ENCODE data around the gene FRMD7.
"Not testable (repeated sequence)": the region's sequence is repeated elsewhere in the genome, so short reads cannot be mapped to it uniquely, and the experiment has no call there.

The FRMD7 gene

DNA sequence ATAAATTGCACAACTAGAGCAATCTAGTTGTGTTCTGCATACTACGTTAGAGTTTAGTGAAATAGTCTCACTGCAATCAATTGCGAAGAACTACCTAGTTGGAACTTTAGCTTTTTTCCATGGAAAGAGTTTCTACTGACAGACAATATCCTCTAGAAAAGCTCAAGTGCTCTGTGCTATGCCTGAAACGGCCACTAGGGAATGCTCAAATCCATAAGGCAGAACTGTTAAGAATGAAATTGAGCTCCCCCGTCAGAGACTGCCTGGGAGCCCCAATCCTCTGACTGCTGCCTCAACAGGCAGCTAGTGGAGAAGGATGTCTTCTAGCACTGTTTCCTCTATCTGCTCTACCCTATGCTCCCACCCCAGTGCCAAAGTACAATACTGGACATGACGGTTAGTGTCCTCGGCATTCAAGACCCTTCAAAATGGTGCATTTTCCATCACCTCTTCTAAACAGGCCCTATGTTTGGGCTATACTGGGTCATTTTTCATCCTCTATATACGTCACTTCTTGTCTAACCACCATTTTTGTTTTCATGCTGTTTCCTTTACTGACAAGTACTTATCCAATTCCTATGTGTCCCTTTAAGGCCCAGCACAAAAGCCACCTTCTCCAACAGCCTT, 35.3 kb downstream of the FRMD7 start:
- DNase-seq, result no peak

DNA sequence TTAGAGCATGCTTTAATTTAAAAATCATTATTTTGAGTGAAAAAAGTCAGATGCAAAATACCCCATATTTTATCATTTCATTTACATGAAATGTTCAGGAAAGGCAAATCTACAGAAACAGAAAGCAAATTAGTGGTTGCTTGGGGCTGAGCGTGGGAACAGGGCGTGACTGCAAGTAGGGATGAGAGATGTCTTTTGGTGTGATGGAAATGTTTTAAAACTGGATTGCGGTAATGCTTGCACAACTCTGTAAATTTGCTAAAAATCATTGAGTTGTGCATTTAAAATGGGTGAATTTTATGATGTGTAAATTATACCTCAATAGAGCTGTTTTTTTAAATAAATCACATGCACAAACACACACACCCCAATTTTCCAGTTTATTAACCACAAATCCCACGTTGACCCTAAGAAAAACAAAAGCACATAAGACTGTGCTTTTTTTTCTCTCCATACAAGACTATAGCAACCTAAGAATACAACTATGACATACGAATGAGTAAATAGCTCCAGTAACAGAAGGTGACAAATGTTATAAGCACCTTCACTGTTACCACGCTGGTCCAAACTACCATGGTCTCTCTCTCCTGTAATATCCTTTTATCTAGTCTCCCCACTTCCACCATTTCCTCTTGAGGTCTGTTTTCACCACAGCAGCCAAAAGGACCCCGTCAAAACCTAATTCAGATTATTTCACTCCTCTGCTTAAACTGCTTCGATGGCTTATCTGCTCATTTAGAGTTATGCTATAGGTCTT, 37.2 kb downstream of the FRMD7 start:
- DNase-seq, result no peak

DNA sequence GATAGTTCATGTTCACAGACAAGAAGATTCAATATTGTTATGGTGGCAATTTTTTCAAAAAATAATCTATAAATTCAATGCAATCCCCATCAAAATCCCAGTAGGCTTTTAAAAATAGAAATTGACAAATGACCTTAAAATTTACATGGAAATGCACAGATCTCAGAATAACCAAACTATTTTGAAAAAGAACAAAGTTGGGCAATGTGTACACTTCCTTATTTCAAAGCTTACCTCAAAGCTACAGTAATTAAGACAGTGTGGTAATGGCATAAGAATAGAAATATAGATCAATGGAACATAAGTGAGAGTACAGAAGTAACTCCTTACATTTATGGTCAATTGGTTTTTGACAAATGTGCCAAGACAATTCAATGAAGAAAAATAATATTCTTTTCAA, 39.0 kb downstream of the FRMD7 start:
- no peak for DNase-seq

DNA sequence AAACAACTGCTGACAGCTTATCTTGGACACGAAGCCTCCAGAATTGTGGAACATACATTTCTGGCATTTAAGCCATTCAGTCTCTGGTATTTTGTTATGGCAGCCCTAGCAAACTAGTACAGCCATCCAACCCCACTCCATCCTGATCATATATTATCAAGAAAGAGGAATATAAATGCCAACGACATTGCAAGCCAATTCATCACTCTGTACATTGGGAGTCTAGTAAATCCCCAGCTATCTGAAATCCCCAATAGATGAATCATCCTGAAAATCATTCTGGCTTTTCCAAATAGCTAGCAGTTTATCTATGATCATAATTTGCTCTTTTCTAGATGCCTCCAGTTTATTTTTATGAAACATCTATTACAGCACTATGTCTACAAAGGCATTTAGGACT, 41.1 kb downstream of the FRMD7 start:
- DNase-seq, result no peak

DNA sequence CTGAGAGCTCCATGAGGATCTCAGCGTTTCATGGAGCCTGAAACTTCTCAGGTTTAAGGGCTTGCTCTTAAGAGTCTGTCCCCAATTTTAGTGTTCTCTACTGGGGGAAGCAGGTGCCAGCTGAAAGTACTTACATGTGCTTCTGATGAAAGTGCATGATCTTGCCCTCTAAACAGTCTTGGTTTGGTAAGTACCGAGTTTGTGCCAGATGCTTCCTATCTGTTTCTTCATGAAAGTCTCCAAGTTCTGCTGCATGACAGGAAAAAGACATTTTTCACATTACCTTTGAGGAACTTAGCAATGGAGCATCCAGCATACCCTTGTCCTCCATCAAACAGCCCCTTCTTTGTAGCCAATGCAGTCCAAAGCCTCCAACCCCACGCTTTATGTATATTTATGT, 42.0 kb downstream of the FRMD7 start:
- no peak for DNase-seq

DNA sequence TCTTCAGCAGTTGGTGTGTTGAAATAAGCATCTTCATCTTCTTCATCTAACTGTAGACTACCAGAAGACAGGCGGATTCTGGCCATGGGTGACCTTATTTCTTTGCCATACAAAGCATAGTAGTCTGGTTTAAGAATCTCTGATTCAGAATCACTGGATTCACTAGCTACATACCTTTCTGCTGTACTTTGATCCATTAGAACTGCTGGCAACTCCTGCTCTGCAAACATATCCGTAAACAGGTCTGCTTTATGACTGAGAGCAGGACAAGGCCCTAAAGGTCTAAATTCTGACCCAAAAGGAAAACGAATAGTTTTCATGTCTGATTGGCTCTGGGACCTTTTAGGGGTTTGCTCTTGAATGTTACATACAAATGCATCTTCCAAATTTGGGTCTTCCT, 49.9 kb downstream of the FRMD7 start:
- DNase-seq, result no peak

DNA sequence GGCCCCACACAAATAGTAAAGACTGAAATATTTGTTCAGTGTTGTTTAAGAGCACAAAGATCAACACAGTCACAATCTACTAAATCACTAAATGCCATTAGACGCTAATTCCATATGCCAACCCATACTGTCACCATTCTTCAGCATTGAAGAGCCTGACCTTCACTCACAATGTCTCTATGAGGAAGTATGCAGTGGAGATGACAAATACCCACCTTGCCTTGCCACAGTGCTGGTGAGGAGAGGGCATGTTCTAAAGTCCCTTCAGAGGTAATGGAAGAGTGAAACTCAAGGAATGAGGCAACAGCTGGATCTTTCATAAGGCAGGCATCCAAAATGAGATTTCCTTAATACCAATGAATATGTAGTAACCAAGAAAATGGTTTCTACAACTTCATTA, 50.4 kb downstream of the FRMD7 start:
- DNase-seq, result no peak

DNA sequence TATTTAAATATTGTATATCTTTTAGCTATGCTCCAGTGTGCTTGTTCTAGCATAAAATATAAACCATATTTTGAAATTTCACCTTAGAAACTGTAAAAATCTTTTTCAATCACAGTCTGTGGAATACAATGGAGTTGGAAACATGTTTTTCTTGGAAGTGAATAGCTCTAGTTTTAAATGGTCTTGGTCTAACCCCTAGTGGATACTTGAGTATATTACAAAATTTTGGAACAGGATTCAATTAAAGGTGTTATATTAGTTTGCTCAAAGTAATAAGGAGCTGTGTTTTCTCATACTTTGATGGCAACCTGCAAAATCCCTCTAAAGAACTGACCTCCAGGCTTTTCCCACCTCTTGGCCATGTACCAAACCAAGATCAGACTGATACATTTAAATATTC, 56.6 kb downstream of the FRMD7 start:
- DNase-seq, result no peak

DNA sequence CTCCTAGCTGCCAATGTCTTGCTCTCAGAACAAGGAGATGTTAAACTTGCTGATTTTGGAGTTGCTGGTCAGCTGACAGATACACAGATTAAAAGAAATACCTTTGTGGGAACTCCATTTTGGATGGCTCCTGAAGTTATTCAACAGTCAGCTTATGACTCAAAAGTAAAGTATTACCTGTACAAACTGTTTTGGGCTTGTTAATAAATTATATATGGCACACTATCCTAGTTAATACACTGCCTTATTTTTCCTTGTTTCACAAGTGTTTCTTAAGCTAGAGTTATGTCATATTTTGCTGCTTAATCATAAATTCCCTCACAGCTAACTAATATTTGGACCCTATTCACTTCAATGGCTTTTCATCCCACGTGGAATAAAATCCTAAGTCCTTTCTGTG, 59.4 kb downstream of the FRMD7 start:
- no peak for DNase-seq

DNA sequence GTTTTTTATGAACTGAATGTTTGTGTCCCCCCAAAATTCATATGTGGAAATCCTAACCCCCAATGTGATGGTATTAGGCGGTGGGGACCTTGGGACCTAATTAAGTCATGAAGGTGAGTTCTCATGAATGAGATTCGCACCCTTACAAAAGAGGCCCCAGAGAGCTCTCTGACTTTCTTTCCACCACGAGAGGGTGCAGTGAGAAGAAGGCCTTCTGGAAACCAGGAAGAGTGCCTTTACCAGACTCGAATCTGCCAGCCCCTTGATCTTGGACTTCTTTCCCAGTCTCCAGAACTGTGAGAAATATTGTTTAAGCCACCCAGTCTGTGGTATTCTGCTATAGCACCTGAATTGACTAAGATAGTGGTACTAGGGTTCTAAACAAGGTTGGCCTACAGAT, 64.0 kb downstream of the FRMD7 start:
- DNase-seq, result no peak

DNA sequence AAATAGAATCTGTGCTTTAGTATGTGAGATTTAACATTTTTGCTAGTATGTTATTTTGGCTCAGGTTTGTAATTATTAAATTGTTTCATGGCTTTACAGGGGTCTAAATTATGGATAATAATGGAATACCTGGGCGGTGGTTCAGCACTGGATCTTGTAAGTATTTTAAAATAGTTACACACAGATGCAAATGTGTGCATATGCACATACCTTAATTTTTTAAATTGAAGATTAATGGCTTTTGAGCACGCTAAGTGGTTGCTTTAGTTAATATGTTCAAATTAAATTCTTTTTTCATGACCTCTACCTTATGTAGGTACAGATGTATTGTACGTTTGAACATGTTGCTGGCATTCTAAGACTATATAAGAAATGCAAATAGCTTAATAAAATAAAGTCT, 64.5 kb downstream of the FRMD7 start:
- DNase-seq, result no peak

DNA sequence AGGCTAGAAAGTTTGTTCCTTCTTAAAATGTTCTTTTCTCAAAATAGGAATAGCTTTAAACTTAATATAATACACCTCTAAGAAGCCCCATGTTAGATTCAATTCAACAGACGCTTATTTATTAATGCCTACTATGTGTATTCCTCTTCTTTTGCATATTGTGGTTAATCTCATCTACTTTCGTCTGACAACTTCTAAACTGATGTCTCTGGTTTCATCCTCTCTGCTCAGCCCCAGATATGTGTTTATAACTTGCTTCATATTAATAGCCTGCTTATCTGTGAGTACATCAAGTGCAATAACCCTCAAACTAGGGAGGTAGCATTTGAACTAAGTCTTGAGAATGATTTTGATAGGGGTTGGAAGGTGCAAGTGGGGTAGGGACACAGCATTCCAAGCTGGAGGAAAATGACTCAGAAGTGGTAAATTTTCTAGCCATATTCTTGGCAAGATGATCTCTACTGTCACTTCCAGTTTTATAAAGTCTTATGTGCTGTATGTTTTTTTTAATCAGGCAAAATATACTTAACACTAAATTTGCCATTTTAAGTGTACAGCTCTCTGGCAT, 67.8 kb downstream of the FRMD7 start:
- DNase-seq, result no peak

DNA sequence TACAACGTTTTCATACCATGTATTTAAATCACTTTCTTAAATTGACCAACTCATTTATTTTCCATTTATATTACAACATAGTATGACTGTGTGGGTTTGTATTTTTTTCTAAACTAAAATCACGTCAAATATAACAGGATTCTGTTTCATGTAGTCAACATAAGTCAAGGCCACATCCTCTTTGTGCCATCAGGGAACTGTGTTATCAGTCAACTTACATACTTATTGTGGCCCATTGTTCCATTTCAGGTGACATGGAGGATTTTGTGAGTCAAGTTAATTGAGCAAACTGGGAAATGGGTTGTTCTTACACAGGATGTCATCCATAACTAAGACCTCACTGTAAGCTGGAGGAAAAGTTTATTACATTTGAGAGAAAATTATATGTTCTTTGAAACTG, 68.8 kb downstream of the FRMD7 start:
- DNase-seq, result no peak

DNA sequence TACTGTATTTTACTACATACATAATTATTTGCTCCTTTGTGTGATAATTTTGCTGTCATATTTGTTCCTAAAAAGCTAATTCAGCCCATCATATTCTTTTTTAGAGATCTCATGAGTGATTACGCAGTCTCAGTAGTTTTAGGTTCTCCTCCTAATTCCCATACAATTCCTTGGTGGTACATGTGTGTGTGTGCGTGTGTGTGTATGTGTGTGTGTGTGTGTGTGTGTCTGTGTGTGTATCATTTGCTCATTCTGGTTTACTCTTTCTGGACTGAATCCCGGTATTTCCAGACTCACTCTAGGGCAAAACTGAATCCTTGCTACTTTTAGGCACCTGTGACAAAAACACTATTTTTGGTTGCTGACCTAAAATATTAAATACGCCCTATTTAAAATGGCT, 69.8 kb downstream of the FRMD7 start:
- no peak for DNase-seq

DNA sequence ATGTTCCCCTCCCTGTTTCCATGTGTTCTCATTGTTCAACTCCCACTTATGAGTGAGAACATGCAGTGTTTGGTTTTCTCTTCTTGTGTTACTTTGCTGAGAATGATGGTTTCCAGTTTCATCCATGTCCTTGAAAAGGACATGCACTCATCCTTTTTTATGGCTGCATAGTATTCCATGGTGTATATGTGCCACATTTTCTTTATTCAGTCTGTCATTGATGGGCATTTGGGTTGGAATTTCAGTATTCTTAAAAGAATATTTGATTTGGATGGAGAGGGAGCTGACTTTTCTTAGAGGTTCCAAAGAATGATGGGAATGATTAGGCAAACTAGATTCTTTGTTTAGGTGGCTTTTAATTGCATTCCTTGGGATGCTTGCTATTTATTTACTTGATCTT, 76.0 kb downstream of the FRMD7 start:
- DNase-seq, result not testable (repeated sequence)

DNA sequence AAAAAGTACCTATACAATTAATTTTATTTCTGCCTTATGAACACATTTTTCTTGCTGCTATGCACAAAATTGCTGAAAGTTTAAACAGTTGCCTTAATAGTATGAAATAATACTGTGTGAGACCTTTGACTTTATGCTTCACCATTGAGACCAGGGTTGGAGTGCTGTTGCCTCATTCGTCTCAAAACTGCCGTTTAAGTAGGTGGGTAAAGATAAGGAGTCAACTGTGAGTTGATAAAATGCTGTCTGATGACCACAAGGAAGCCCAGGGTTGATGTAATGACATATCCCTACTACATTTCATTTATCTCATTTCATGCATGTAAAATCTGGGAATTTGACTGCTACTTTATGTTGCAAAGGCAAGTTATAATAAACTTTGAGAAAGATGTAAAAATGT, 81.3 kb downstream of the FRMD7 start:
- no peak for DNase-seq

DNA sequence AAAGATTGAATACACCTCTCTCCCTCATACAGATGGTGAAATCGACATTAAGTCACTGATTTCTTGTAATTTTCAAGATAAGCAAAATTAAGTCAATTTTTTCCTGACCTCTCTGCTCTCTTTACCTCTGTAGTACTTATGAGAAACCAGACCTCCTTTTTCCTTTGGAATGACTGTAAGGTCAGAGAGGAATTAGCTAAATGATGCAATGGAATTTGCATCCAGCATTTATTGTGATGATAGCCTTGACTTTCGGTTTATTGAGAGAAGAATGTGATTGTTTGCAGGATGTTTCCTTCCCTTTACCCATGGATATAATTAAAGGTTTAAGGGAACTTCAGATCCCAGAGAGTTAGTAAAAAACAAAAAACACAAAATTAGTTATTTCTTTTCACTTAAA, 82.4 kb downstream of the FRMD7 start:
- DNase-seq, result no peak

DNA sequence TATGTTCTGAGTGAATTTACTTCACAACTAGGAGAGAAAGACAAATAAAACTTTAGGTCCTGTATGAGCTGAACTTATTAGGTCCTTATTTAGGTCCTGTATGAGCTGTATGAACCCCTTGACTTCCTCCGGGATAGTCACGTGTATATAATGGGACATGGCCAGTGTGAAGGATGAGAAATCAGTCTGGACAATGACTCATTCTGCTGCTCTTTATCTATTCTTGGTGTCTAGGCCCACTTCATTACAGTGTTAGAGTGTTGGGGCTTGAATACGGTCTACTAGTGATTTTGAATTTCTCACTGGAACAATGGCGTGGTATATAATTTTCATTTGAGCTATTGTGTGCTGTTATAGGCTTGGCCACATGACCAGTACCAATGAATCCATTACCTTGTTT, 82.9 kb downstream of the FRMD7 start:
- DNase-seq, result no peak

DNA sequence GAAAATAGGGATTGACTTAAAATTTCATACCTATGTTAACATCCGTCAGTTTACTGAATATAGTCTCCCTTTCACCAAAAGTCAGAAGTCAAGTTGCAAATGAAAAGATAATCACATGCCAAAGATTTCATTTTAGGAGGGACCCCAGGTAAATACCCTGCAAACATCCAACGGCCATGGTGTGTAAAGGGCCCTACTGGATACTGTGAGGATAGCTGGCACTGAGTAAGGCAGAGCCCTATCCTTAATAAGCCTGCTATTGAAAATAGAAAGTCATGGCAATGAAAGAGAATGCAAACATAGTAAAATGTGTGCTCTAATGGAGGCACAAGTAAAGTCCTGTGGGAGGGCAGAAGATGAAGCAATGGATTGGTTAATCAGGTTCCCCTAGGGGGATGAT, 83.8 kb downstream of the FRMD7 start:
- no peak for DNase-seq

DNA sequence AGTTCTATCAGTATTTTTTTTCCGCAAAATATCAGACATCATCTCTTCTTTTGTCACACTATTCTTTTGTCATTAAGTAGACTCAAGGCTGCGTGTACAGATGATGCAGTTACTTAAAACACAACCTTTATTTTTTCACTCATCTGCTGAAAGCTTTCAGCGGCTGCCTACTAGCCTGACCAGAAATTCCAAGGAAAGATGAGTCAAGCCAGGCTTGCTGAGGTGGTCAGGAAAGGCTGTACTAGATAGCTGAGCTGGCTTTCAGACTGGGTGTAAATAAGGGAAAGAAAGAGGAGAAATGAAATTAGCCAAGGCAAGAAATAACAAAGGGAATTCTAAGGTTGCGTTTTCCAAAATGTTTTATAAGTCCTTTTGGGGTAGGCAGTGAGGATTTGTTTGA, 86.8 kb downstream of the FRMD7 start:
- no peak for DNase-seq

DNA sequence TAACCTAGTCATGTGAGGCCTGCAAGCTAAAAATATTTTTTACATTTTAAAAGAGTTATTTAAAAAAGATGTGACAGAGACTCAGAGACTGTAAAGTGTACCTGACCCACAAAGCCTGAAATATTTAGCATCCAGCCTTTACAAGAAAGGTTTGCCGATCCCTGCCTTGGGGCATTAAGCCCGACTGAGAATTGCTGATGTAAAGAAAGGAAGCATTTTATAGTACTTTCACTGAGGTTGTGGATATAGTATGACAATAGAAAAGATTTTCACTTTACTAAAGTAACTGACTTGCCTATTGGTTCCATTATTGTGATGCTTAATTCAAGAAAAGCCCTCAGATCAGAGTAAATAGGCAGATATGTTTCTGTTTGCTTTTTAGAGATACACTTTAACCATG, 87.8 kb downstream of the FRMD7 start:
- DNase-seq, result no peak

DNA sequence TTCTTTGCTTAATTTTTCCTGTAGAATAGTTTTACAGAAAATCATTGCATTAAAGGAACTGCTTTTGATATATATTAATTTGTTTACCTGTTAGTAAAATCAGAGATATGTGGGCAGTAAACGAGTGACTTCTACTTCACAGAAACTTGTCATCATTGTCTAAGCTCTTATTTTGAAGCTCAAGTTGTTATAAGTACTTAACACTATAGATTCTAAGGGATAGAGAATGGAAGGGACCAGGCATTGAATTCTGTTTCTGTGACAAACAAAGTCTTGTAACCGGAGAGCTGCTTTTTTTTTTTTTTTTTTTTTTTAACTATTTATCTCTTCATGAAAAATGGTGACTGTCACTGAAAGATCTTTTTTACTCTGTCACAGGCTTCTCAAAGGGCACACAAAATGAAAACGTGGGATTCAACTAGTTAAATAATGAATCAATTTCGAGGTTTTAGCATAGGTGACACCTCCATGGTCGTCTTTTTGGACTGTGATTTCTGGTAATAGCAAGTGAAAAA, 90.3 kb downstream of the FRMD7 start:
- DNase-seq, result no peak

DNA sequence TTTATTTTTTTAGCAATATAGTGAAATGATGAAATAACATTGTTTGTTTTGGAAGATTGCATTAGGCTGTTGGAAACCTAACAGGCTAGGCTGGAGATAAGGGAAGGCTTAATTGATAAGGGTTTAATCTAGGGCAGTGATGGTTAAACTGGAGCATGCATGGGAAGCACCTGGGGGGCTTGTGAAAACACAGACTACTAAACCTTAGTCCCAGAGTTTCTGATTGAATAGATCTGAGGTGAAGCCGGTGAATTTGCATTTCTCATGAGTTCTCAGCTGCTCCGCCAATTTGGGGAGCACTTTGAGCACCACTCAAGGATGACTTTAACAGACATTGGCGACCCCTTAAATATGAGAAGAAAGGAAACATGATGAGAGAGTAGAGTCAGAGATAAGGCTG, 93.2 kb downstream of the FRMD7 start:
- no peak for DNase-seq

DNA sequence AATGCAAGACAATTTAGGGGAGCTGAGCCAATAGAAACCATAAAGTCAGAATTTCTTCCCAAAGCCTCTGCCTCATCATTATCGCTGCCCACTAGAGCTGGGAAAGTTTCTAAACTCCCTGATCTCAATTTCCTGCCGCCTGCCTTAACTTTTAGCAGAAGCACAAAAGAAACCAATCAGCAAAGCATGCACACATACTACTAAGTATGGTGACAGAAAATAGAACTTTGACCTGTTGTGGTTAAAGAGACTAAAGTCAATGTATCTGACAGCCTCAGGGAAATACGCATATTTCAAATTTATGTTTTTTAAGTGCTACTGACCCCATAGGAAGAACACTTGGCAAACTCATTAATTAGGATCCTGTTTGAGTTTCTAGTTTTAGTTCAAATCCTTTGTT, 94.7 kb downstream of the FRMD7 start:
- no peak for DNase-seq

DNA sequence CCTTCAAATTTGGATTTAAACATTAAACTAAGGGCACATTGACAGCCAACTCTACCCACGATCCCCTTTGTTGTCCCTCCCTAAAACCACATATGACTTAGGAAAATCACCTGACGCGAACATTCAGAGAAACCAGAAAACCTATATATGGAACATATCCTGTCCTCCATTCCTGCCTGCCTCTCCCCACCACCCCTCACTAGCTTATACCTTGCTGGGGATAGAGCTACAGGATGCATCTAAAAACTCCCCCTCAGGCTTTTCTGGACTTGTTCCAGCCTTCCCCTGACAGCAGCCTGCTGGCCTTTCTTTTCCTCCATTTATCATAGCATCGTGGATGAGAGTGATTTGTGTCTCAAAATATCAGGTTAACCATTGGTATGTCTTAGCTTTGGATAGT, 96.0 kb downstream of the FRMD7 start:
- no peak for DNase-seq
